GM18499 (cell line): ENCODE results near the gene MAL.
"Not testable (repeated sequence)": the region's sequence is repeated elsewhere in the genome, so short reads cannot be mapped to it uniquely, and the experiment has no call there.

Experiments
- ATAC-seq: cut with Tn5 transposase; IDR thresholded peaks from one replicate; pipeline ENCODE4 v1.9.1; 2021; ENCODE audit warnings: moderate number of reproducible peaks; ENCODE audit not compliant: insufficient read depth, unreplicated experiment

The MAL gene

DNA sequence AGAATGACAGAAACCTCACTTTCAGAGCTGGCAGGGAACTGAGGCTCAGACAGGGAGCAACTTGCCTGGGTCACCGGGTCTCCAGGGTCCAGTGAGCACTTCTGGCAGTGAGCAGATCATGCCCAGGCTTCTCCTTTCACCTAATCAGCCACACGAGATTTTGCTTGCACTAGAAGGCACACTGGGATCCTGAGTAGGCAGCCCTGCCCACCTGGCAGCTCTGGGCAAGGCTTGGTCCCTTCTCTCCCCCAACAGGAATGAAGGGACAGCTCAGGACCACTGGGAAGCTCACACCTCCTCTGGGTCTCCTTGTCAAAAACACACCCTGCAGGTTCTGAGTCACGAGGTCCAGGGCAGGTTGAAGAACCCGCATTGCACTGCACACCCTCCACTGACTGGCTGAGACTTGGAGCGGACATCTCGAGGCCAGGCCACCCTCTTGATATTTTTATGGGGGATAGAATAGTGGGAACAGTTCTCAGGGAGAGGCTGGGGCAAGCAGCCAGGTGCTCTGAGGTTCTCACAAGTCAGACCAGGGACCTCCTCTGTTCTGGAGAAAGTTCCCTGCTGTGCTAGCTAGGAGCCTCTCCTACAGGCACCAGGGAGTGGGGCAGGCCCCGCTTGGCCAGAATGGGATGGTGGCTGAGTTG is 5.7 kb downstream of the MAL start:
- ATAC-seq, result no peak

DNA sequence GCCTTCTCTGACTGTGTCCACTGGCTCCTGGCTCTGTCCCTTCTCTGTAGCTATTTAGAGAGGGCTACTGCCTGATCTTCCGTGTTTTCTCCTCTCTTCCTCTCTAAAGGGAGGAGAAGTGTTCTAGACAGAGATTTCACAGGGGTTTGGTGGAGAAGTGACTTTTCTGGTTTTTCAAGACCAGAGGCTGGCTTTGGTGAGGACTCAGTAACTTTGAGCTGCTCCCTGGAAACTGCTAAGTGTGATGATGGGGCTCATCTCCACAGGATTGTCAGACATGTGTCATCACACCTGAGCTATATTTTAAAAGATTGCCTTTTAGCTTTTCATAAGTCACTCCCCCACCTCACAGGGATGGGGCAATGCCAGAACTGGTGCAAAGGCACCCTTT is 6.2 kb downstream of the MAL start:
- ATAC-seq, result no peak

DNA sequence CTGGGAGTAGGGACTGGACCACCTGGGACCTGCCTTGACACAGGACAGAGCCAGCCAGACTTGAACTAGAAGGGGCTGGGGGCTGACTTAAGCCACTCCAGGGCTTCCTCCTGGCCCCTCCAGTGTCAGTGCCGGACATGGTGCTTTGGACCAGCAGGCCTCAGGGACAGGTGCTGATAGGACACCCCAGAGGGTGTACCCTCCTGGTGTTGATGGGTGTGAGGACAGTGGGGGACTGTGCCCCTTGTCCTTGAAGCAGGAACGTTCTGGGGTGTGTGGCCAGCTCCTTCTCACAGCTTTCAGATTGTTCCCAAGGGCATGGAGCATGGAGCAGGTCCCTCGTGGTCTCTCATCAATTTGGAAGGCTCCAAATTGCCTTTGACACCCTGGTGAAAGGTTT is 6.8 kb downstream of the MAL start:
- ATAC-seq, result no peak

DNA sequence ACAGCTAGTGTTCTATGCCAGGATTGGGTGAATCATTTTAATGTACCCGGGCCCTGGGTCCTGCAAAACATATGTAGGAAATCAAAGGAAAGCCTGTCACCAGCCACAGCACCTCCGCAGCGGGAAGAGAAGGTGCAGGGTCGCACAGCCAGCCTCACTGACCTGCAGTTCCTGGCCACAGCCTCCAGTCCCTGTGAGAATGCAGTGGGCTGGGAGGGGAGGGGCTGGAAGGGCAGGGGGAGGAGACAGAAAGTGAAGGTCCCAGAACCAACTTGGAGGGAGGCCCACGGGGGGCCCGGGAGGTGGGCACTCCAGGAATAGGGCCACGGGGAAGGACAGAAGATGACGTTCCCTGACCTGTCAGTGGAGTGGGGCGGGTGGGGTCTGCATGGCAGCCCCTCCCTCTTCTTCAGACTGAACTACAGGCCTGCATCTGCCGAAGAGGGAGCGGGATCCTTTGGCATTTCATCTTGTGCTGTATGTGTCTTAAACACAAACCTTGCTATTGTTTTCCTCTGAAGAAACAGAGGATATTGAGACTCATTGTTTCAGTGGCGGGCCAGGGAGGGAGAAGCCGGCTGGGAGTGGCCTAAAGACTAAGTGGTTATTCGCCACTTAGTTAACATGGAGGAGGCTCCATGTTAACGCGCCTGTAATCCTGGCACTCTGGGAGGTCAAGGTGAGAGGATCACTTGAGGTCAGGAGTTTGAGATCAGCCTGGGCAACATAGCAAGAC is 7.5 kb downstream of the MAL start:
- no peak for ATAC-seq

DNA sequence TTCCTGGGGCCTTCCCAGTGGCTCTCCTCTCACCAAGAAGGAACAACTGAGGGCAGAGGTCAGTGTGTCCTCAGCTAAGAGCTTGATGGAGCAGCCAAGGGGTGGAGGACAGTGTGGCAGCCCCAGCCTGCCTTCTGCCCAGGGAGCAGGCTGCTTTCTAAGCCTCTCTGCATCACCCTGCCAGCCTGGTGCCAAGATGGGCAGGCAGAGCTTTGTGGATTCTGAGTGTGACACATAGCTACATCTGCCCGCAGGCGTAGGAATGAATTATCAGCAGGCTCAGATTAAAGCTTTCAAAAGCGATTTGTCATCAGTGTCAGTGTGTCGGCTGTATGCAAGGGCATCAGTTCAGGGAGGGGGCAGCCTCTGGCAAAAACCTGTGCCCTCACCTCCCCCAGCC is 8.7 kb downstream of the MAL start:
- no peak for ATAC-seq

DNA sequence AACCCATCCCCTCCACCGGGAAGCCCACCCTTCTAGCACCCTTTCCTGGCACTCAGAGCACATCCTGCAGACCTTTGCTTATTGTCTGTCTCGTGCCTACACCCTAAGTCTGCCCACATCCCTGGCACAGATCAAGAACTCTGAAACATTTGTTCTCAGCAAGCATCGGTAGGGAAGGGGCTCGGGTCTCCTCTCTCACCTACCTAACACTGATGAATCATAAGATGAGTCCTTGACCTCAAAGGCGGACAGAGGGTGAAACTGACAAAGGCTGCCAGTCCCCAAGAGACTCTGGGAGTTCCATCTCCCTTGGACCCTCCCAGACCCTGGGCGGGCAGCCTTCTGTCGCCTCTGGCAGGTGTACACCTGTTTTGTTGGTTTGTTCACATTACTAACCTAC is 9.3 kb downstream of the MAL start:
- no peak for ATAC-seq

DNA sequence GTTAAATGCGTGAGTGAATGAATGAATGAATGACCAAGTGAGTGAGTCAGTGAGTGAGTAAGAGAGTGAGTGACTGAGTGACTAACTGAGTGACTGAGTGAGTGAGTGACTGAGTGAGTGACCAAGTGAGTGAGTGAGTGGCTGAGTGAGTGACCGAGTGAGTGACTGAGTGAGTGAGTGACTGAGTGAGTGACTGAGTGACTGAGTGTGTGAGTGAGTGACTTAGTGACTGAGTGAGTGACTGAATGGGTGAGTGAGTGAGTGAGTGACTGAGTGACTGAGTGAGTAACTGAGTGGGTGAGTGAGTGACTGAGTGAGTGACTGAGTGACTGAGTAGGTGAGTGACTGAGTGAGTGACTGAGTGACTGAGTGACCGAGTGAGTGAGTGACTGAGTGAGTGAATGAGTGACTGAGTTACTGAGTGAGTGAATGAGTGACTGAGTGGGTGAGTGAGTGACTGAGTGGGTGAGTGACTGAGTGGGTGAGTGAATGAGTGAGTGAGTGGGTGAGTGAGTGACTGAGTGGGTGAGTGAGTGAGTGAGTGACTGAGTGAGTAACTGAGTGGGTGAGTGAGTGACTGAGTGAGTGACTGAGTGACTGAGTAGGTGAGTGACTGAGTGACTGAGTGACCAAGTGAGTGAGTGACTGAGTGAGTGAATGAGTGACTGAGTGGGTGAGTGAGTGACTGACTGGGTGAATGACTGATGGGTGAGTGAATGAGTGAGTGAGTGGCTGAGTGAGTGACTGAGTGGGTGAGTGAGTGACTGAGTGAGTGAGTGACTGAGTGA is 11.3 kb downstream of the MAL start:
- ATAC-seq, result no peak

DNA sequence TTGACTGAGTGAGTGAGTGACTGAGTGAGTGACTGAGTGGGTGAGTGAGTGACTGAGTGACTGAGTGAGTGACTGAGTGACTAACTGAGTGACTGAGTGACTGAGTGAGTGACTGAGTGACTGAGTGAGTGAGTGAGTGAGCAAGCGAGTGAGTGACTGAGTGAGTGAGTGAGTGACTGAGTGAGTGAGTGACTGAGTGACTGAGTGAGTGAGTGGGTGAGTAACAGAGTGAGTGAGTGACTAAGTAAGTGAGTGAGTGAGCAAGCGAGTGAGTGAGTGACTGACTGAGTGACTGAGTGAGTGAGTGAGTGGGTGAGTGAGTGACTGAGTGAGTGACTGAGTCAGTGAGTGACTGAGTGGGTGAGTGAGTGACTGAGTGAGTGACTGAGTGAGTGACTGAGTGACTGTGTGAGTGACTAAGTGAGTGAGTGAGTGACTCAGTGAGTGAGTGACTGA is 11.9 kb downstream of the MAL start:
- ATAC-seq, result no peak

DNA sequence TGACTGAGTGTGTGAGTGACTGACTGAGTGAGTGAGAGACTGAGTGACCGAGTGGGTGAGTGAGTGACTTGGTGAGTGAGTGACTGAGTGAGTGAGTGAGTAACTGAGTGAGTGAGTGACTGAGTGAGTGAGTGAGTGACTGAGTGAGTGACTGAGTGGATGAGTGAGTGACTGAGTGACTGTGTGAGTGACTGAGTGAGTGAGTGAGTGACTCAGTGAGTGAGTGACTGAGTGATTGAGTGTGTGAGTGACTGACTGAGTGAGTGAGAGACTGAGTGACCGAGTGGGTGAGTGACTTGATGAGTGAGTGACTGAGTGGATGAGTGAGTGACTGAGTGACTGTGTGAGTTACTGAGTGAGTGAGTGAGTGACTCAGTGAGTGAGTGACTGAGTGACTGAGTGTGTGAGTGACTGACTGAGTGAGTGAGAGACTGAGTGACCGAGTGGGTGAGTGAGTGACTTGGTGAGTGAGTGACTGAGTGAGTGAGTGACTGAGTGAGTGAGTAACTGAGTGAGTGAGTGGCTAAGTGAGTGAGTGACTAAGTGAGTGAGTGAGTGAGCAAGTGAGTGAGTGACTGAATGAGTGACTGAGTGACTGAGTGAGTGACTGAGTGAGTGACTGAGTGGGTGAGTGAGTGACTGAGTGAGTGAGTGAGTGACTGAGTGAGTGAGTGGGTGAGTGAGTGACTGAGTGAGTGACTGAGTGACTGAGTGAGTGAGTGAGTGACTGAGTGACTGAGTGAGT is 12.5 kb downstream of the MAL start:
- ATAC-seq, result not testable (repeated sequence)

DNA sequence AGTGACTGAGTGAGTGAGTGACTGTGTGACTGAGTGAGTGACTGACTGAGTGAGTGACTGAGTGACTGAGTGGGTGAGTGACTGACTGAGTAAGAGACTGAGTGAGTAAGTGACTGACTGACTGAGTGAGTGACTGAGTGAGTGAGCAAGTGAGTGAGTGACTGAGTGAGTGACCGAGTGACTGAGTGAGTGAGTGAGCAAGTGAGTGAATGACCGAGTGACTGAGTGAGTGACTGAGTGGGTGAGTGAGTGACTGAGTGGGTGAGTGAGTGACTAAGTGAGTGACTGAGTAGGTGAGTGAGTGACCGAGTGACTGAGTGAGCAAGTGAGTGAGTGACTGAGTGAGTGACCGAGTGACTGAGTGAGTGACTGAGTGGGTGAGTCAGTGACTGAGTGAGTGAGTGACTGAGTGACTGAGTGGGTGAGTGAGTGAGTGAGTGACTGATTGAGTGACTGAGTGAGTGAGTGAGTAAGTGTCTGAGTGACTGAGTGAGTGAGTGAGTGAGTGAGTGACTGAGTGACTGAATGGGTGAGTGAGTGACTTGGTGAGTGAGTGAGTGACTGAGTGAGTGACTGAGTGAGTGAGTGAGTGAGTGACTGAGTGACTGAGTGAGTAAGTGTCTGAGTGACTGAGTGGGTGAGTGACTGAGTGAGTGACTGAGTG is 13.3 kb downstream of the MAL start:
- no peak for ATAC-seq

DNA sequence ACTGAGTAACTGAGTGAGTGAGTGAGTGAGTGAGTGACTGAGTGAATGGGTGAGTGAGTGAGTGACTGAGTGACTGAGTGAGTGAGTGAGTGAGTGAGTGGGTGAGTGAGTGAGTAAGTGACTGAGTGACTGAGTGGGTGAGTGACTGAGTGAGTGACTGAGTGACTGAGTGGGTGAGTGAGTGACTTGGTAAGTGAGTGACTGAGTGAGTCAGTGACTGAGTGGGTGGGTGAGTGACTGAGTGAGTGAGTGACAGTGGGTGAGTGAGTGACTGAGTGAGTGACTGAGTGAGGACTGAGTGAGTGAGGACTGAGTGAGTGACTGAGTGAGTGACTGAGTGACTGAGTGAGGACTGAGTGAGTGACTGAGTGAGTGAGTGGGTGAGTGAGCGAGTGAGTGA is 13.9 kb downstream of the MAL start:
- ATAC-seq, result no peak

DNA sequence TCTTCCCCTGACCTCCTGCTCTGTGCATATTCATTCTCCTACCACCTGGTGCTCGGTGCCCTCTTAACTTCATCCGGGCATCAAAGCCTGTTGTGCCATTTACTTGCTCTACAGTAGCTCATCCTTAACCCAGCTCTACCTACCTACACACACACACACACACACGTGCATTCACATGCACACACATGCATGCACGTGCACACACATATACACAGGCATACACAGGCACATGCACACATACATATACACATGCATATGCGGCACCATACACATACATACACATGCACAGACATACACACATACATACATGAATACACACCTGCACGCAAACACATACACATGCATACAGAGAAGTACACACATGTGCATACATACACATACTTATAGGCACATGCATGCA is 14.5 kb downstream of the MAL start:
- no peak for ATAC-seq

DNA sequence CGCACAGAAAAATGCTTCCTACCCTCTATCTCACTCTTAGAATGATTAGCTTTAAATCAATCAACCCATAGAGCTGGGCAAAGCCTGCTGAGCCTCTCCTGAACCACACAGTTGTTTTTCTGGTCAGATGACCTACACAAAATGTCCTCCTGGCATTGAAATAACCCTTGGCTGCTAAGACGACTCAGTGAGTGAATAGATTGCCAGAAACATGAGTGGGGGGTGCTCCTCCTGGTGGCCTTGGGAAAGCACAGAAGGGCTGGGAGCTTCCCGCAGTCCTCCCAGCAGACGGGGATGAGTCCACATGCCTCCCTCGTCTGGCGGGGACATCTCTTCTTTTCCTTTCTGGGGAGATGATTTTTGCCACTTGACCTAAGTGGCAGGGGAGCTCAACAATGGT is 14.9 kb downstream of the MAL start:
- ATAC-seq, result no peak

DNA sequence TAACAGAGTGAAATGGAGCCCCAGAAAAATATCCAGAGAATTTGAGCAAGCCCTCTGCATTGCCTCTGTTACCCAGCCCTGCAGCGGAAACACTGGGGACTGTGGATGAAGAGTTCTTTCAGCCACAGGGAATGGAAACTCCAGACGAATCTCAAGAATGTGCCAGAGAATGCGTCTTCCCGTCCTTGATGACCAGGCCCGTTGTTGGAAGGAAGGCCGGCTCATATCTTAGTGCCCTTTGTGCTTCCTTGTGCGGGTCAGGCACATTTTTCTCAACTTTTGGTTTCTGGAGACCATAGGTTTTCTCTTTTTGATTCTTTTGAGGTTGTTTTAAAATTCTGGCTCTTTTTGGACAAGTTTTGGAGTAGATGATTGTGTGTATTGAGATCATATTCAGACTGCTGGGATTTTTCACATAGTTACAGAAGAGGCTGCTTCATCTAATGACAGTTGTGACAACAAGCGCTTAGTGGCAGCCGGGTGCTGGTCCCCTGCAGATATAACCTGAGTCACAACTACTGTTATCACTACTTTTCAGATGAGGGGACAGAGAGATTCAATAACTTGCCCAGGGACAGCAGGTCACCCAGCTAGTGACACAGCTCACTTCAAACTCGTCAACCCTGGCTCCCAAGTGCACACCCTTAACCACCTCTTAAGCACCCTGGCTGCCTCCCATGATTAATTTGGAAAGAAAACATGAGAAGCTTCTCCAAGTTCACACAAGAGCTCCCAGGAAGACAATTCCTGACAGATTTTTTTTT is 15.7 kb downstream of the MAL start:
- ATAC-seq, result no peak

DNA sequence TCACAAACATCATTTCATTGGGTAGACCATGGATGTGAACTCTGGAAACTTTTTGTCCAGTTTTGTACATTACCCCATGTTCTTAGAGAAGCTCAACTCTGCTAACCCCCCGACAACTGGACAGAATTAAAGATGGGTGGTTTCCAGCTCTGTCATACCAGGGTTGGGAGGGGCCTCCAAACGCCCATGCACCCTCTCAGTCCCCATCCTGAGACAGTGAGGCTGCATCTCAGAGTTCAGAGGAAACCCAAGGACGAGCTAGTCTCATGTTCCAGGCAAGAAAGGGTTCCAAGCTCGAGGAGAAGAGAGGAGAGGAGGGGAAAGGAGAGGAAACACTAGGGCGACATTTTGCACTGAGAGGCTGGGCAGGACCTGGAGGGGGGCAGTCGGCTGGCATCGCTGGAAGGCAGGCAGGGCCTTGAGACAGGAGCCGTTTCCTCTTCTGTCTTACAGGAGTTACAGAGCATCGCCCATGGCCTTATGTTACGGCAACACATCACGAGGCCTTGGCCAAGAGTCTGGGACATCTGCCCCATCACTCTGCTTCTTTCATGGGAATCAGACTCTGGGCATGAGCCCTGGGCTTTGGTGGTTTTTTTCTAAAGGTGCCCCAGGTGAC is 16.4 kb downstream of the MAL start:
- no peak for ATAC-seq

DNA sequence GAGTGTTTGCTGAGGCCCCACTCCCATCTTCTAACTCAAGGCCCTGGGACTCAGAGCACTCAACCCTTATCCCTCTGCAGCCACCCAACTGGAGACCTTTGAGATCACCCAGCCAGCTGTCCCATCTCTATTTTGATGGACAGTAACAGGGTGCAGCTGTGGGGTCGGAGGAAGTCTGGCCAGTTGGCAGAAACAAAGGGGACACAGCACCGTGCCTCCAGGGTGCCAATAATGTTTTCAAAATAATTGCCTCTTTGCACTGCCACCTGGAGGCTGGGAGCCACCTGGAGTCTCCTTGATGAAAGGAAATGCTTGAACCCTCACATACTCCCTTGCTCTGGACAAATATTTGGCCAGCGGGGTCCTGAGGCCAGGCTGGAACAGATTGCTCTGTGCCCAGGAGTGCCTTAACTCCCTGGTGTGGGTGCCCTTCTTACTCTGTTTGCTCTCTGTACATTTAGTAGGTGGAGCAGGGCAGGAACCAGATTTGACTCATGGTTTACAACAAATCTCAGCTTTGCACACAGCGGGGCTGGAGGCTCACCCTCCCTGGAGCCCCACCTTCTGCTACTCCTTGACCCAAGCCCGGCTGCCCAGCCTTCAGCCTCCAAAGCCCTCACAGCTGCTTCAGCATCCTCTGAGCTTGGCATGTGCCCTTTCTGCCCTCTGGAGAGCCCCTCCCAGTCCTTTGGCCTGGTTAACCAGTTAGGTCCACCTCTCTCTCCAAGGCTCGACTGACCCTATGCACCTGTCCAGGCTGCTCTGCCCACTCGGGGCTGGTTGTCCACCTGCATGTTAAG is 17.2 kb downstream of the MAL start:
- no peak for ATAC-seq

DNA sequence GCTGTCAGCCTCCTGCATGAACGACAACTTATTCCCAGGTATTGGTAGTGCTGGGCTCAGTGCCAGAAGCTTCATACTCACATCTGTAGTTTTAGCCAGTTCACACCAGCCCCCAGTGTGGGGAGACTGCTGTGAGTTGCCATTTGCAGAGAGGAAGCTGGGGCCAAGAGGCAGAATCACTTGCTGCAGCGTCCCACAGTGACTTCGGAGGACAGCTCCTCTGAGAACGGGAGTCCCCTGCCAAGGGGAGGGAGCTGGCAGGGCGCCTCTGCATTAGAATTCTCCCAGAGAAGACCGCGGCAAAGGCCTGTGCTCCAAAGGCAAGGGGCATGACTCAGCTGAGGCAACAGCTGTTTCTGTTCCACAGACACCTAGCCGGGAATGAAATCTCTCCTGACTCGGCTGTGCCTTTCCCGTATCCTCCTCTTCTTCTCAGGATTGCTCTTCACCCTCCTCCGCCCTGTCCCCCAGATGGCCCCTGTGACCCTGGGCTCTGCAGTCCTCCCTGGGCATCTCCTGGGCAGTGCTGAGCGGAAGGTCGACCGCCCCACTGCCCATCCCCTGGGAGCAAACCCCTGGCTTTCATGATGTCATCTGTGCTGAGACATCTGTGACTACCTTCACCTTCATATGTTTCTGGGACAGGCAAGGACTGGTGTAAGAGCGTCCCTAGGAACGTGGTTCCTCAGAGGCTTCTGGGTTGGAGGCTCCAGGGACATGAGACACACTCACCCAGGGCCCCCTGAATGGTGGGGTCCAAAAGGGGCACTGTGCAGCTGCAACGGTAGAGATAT is 18.0 kb downstream of the MAL start:
- ATAC-seq, result no peak
